HG03060 (cell line): Measurements from ENCODE around the gene KRTAP9-7.

ENCODE experiments used
- ATAC-seq: cut with Tn5 transposase; IDR thresholded peaks from one replicate; pipeline ENCODE4 v1.9.1; 2021; ENCODE audit warnings: low read depth, moderate number of reproducible peaks; ENCODE audit not compliant: unreplicated experiment

Gene KRTAP9-7

DNA sequence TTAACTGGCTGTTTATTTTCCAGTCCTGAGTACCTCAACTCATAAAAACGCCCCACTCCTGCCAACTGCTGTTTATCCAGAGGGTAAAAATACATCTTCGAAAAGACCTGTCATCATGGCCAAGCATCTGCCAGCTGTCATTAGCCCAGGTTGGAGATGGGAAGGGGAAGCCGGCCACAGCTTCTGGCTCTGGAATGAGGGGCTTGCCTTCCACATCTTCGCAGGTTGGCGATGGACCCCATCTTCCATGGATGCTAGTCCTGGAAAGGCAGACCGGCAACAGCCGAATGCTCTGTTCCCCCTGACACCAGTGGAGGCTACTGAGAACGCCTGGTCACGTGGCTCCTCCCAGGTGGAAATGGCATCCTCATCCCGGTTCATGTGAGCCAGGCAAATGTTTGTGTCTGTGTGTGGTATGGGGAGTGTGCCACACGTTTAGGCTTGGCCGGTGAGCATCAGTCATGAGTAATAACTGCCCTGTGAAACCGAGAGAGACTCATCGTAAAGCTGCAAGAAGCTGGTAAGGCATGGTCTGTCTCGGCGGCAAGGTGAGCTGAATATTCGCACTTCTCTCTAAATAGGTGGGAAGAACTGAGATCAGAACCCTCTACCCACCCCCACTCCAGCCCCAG lies 40.4 kb downstream of the KRTAP9-7 start:
- no peak for ATAC-seq

DNA sequence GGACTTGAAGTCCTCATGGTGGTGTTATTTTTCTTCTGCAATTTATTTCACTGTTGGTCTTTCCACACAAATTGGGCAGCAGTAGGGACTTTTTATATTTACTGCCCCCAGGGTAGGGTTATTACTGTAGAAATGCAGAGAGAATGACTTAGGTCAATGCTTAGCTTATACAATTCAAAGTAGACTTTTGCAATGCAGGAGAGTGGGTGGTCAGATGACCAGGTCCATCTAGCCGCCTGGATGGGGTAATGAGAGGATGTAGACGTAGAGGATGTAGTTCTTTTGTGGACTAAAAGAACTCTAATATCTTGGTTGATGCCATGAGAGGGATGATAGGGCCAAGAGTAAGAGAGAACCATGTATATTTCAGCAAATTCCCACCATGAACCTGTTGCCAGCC lies 42.7 kb downstream of the KRTAP9-7 start:
- no peak for ATAC-seq

DNA sequence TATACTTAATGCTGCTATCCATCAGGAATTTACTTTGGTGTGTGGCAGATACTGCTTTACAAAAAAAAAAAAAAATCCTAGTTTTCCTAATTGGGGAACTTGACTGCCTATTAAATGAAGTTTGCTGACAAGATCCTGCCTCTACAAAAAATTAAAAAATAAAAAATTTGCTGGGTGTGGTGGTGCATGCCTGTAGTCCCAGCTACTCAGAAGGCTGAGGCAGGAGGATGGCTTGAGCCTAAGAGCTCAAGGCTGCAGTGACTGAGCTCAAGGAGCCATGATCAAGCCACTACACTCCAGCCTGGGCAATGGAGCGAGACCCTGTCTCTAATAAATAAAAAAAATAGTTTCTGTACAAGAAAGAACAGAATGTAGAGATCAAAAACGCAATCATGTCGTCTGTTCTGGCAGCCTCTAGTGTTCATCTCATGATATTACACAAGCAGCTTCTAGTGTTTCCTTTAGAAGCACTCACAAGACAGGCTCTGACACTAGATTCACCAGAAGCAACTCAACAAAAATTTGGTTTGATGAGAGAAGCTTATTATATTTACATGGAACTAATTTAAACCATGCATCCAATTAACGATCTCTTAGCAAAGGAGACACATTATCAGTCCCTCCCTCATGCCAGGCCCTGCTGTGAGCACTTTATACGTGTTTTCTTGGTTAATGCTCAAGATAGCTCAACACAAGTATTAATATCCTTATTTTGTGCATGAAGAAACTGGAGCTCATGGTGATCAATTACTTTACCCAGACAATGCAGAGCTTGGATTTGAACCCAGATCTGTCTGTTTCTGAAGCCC lies 46.8 kb downstream of the KRTAP9-7 start:
- ATAC-seq = no peak

DNA sequence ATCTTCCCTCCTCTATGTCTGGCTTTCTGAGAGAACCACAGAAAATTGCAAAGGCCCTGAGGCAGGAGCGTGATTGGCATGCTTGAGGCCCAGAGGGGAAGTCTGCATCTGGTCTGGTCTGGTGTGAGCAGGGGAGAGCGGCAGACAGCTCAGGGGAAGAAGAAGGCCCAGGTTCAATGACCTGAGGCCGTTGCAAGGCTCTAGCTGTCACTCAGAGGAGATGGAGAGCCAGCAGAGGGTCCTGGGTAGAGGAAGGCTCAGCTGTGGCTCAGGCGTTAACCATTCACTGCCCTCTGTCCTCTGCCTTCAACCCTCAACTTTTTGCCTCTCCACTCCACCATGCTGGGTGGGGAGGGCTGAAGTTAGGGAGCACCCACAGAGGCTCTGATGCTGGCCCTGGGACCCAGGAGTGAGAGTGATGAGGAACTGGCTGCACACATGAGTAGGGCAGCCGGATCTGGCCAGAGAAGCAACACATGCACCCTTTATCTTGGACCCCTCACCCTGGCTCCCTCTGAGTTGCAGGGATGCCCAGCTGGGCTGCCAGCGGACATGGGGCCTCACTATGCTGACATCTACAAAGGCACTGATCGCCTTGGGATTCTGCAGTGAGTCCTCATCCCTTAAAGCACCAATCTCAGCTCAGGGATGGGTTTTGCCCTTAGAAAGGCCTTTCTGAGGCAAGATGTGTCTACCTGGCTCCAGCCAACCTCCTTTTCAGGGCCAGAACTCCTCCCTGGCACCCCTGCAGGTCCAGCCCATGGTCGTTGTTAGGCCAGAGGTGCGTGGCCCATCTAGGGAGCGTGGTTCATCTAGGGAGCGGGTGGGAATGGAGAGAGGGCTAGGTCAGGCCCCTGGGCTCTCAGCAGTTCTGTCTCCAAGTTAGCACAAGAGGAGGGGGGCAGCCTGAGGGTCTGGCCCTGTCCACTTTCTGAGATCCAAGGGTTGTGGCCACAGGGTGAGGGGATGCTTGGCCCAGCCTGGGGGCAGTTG lies 47.7 kb downstream of the KRTAP9-7 start:
- no peak for ATAC-seq

DNA sequence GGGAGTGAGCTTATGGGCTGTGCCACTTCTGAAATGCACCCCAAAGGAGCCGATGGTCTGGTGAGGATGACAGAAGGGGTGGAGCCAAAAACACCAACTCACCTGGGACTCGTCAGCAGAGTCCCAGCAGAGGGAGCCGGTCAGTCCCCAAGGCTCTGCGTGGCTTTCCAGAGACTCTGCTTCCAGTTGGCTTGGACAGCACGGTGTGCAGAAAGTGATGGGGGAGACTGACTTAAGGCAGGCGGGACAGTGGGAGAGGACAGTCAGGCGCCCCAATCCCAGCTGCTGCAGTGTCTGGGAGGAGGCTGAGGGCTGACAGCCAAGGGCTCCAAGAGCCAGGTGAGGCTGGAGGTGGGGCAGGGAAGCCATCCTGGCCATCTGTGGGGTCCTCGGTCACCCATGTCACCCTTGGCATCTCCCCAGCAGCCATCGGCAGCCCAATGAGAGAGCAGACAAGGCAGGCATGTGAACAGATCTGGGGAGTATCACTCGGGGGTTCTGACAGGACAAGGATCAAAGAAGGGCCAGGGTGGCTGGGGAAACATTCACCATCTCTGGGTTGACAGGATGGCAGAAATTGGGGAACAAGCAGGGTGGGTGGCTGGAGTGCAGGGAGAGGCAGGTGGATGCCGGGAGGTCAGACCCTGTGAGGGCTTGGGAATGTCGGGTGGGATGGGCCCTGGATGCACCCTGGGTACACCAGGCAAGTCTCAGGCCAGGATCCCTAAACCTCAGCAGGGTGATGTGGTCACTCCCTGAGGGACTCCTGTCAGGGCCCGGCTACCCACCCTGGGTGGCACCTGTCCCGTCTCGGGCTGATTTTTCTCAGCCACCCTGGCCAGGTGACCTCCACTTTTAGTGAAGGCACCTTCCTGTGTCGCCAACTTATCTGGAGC lies 48.9 kb downstream of the KRTAP9-7 start:
- no peak for ATAC-seq

DNA sequence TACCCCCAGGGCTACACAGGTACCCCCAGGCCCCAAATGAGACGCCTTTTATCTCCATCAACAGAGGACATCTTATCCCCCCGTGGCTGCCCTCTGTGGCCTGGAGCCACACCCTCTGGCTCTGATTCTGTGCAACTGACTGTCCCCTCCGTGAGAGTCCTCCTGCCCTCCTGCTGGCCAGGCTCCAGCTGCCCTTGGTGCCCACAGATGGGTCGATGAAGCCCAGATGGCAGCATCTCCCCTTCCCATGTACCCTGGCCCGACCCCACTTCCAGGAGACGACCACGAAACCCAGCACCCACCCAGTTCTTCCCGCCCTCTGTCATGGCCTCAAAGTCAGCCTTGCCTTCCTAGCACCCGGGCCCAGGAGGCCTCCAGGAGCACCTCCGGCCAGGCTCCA lies 49.6 kb downstream of the KRTAP9-7 start:
- ATAC-seq = no peak

DNA sequence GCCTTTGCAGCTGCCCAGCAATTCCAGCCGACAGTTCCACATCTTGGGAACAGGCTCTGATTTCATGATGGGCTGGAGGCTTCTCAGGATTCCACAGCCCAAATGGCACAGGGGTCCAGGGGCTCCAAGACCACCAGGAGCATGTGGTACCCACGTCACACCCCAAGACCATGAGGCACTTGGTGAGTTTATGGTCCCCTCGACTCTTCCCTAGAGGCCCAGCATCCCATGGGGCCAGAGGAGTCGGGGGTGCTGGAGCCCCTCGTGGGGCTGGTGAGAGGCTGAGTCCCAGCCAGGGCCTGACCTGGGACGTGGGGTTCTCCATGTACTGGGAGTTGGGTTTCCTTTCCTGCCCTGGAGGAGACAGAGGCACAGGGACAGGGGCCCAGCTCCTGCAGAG lies 50.1 kb downstream of the KRTAP9-7 start:
- ATAC-seq = no peak
